NT2/D1 (cell line): ENCODE results near the gene RND1.
"Not testable (repeated sequence)": the region's sequence is repeated elsewhere in the genome, so short reads cannot be mapped to it uniquely, and the experiment has no call there.

Experiments used
- DNase-seq: peaks from one replicate; pipeline ENCODE4 v3.0.0-alpha.2; 2011; ENCODE audit warnings: low read depth, low spot score
- H3K27me3 ChIP-seq: 2 replicates; pipeline ENCODE4 v1.6.0; 2011; ENCODE audit warnings: mild to moderate bottlenecking; ENCODE audit not compliant: insufficient read length, insufficient read depth
- H3K36me3 ChIP-seq: 2 replicates; pipeline ENCODE4 v1.6.1; 2011; ENCODE audit warnings: mild to moderate bottlenecking, low read length, mixed read lengths; ENCODE audit not compliant: insufficient read depth, insufficient read length
- H3K4me1 ChIP-seq: 2 replicates; pipeline ENCODE4 v1.5.1; 2011; ENCODE audit not compliant: insufficient read depth, insufficient read length
- H3K4me3 ChIP-seq: 2 replicates; pipeline ENCODE4 v1.5.1; 2011; ENCODE audit warnings: low read depth; ENCODE audit not compliant: insufficient read length
- H3K9ac ChIP-seq: 2 replicates; pipeline ENCODE4 v1.6.0; 2011; ENCODE audit warnings: low read depth; ENCODE audit not compliant: insufficient read length
- H3K9me3 ChIP-seq: 2 replicates; pipeline ENCODE4 v1.5.1; 2011; ENCODE audit warnings: mild to moderate bottlenecking, low read length; ENCODE audit not compliant: insufficient read depth
- SUZ12 ChIP-seq: IDR thresholded peaks from 2 replicates; pipeline ENCODE4 v1.6.1; 2011; ENCODE audit not compliant: insufficient read length, insufficient read depth; ENCODE audit errors: extremely low read depth
- YY1 ChIP-seq: IDR thresholded peaks from 2 replicates; pipeline ENCODE4 v1.6.1; 2011; ENCODE audit not compliant: insufficient read length, insufficient read depth
- ZNF274 ChIP-seq: IDR thresholded peaks from 2 replicates; pipeline ENCODE4 v1.6.1; 2011; ENCODE audit warnings: mild to moderate bottlenecking, low read depth, low read length

Gene RND1

GRCh38 chr12:48865281-48866051 is at the start of gene RND1:
Gene RND1, minus strand, starts transcription at chr12:48865870. Its CDS starts 103 bp downstream, at chr12:48865767.
- Histone ChIP-seq H3K9ac (peak within 1 kb of the TSS; percentile 70), H3K4me1 (peaks cover 15% of the 10 kb centered on the region), H3K36me3 (peaks cover 38% of the 10 kb centered on the region), H3K27me3 (no peaks in the 10 kb centered on the region), H3K9me3 (no peaks in the 10 kb centered on the region), H3K4me3 (peak within 1 kb of the TSS; percentile 84)
- peak; percentile 97 for DNase-seq
- TF ChIP-seq YY1 = no peak
- TF ChIP-seq ZNF274 = no peak
- no peak for TF ChIP-seq SUZ12

- Histone ChIP-seq H3K9ac (no peak overlapping the region), H3K4me3 (no peak overlapping the region), H3K9me3 (no peaks in the 10 kb centered on the region), H3K36me3 (peaks cover 8% of the 10 kb centered on the region), H3K27me3 (peaks cover 1% of the 10 kb centered on the region), H3K4me1 (no peaks in the 10 kb centered on the region)
- no peak for DNase-seq
- TF ChIP-seq YY1 (no peak), ZNF274 (no peak), SUZ12 (no peak)
These were observed 44.5 kb upstream of the RND1 start for GRCh38 chr12:48910196-48910595.

GRCh38 chr12:48909698-48910097 is 44.0 kb upstream of the RND1 start:
- H3K36me3 ChIP-seq, H3K9ac ChIP-seq, DNase-seq, H3K27me3 ChIP-seq, H3K4me1 ChIP-seq, H3K4me3 ChIP-seq, H3K9me3 ChIP-seq: not testable (repeated sequence)

- no peaks in the 10 kb centered on the region for H3K9me3 ChIP-seq
- H3K4me1 ChIP-seq = no peaks in the 10 kb centered on the region
- H3K4me3 ChIP-seq = no peak overlapping the region
- no peak for DNase-seq
- no peak overlapping the region for H3K9ac ChIP-seq
- H3K36me3 ChIP-seq = no peaks in the 10 kb centered on the region
- TF ChIP-seq SUZ12 = no peak
- no peak for TF ChIP-seq YY1
- TF ChIP-seq ZNF274 = no peak
- peaks cover 2% of the 10 kb centered on the region for H3K27me3 ChIP-seq
These were observed 41.6 kb upstream of the RND1 start for GRCh38 chr12:48907245-48907644.

GRCh38 chr12:48903982-48904411 is 38.3 kb upstream of the RND1 start:
- Histone ChIP-seq H3K27me3 (peaks cover 2% of the 10 kb centered on the region), H3K36me3 (no peaks in the 10 kb centered on the region), H3K4me1 (no peaks in the 10 kb centered on the region), H3K9me3 (no peaks in the 10 kb centered on the region), H3K9ac (peak overlapping the region; percentile 72), H3K4me3 (no peak overlapping the region)
- TF ChIP-seq SUZ12 = no peak
- TF ChIP-seq ZNF274 = no peak
- no peak for TF ChIP-seq YY1
- peak; percentile 84 for DNase-seq

GRCh38 chr12:48903363-48903981 is 37.8 kb upstream of the RND1 start:
- Histone ChIP-seq H3K4me1 (no peaks in the 10 kb centered on the region), H3K27me3 (peaks cover 2% of the 10 kb centered on the region), H3K9ac (no peak overlapping the region), H3K4me3 (no peak overlapping the region), H3K36me3 (no peaks in the 10 kb centered on the region), H3K9me3 (no peaks in the 10 kb centered on the region)
- DNase-seq = no peak
- TF ChIP-seq ZNF274 (no peak), SUZ12 (no peak), YY1 (no peak)

- H3K9ac ChIP-seq = no peak overlapping the region
- no peaks in the 10 kb centered on the region for H3K36me3 ChIP-seq
- peaks cover 2% of the 10 kb centered on the region for H3K27me3 ChIP-seq
- H3K4me1 ChIP-seq = no peaks in the 10 kb centered on the region
- no peak for DNase-seq
- H3K9me3 ChIP-seq = no peaks in the 10 kb centered on the region
- H3K4me3 ChIP-seq = no peak overlapping the region
- TF ChIP-seq SUZ12 (no peak), YY1 (no peak), ZNF274 (no peak)
These were observed 35.6 kb upstream of the RND1 start for GRCh38 chr12:48901278-48901677.
